K562 (cell line): ENCODE results near the gene MET.

Experiments used
- GABPA ChIP-seq: fragments of 200-800 bp; sonication (Bioruptor generic); conservative IDR thresholded peaks from 2 replicates; pipeline ENCODE4 v1.6.1; 2016; ENCODE audit warnings: low read depth, missing genetic modification characterization, missing compliant biosample characterization
- TCF7 ChIP-seq: sonication (generic); IDR thresholded peaks from 2 replicates; pipeline ENCODE4 v1.6.1; 2016; ENCODE audit warnings: antibody characterized with exemption, borderline replicate concordance
- ZBTB1 ChIP-seq: sonication (generic); formaldehyde crosslinking; IDR thresholded peaks from 2 replicates; pipeline ENCODE4 v1.8.1; 2023; ENCODE audit warnings: missing genetic modification reagents, low read depth, mild to moderate bottlenecking, borderline replicate concordance
- ZNF830 ChIP-seq: fragments of 250-450 bp; sonication (Bioruptor Pico); IDR thresholded peaks from 2 replicates; pipeline ENCODE4 v1.5.0; 2021; ENCODE audit warnings: mild to moderate bottlenecking
- TF ChIP-seq, protein P1 (sequence below): fragments of 450-650 bp; IDR thresholded peaks from 2 replicates; pipeline ENCODE4 v1.7.1; 2018; ENCODE audit warnings: mild to moderate bottlenecking, low read depth; ENCODE audit not compliant: partially characterized antibody

- TF ChIP-seq ZBTB1 (no peak), GABPA (tag) (no peak), ZNF830 (CRISPR knock-in tag) (no peak), TCF7 (no peak)
- TF ChIP-seq, protein P1, sequence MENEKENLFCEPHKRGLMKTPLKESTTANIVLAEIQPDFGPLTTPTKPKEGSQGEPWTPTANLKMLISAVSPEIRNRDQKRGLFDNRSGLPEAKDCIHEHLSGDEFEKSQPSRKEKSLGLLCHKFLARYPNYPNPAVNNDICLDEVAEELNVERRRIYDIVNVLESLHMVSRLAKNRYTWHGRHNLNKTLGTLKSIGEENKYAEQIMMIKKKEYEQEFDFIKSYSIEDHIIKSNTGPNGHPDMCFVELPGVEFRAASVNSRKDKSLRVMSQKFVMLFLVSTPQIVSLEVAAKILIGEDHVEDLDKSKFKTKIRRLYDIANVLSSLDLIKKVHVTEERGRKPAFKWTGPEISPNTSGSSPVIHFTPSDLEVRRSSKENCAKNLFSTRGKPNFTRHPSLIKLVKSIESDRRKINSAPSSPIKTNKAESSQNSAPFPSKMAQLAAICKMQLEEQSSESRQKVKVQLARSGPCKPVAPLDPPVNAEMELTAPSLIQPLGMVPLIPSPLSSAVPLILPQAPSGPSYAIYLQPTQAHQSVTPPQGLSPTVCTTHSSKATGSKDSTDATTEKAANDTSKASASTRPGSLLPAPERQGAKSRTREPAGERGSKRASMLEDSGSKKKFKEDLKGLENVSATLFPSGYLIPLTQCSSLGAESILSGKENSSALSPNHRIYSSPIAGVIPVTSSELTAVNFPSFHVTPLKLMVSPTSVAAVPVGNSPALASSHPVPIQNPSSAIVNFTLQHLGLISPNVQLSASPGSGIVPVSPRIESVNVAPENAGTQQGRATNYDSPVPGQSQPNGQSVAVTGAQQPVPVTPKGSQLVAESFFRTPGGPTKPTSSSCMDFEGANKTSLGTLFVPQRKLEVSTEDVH, result no peak
These were observed 104.0 kb downstream of the MET start for GRCh38 chr7:116776046-116776445.
